Superior temporal gyrus (tissue), 1 donor: ENCODE results near the gene TNMD.
A peak's percentile ranks its signal among the peaks of the same experiment; 100 is the strongest.
"Not testable (repeated sequence)": the region's sequence is repeated elsewhere in the genome, so short reads cannot be mapped to it uniquely, and the experiment has no call there.

Experiments used
- DNase-seq: peaks from one replicate; pipeline ENCODE4 v3.0.0-alpha.2; 2016; ENCODE audit errors: extremely low spot score

Gene TNMD

GRCh38 chrX:100584611-100585010 lies at the start of gene TNMD:
Gene TNMD, plus strand, starts transcription at chrX:100584936. Its CDS starts 83 bp downstream, at chrX:100585019.
- DNase-seq, result no peak

- DNase-seq, result not testable (repeated sequence)
Measured at GRCh38 chrX:100565534-100565933, 19.2 kb upstream of the TNMD start.

- DNase-seq, result no peak
Measured at GRCh38 chrX:100586747-100587146, 2.0 kb downstream of the TNMD start.

- DNase-seq, result no peak
Measured at GRCh38 chrX:100587861-100588260, 3.1 kb downstream of the TNMD start.

GRCh38 chrX:100591256-100592051 lies 6.7 kb downstream of the TNMD start:
- no peak for DNase-seq

GRCh38 chrX:100593126-100593525 lies 8.4 kb downstream of the TNMD start:
- DNase-seq, result no peak

GRCh38 chrX:100593581-100593980 lies 8.8 kb downstream of the TNMD start:
- no peak for DNase-seq

- DNase-seq, result no peak
Measured at GRCh38 chrX:100596601-100597000, 11.9 kb downstream of the TNMD start.

- no peak for DNase-seq
Measured at GRCh38 chrX:100599456-100599855, 14.7 kb downstream of the TNMD start.

GRCh38 chrX:100600340-100600739 lies 15.6 kb downstream of the TNMD start:
- DNase-seq, result no peak

- no peak for DNase-seq
Measured at GRCh38 chrX:100600758-100601157, 16.0 kb downstream of the TNMD start.

GRCh38 chrX:100606753-100607152 lies 22.0 kb downstream of the TNMD start:
- DNase-seq, result no peak

- DNase-seq, result no peak
Measured at GRCh38 chrX:100609591-100609990, 24.9 kb downstream of the TNMD start.

GRCh38 chrX:100611951-100612350 lies 27.2 kb downstream of the TNMD start:
- DNase-seq, result no peak

- no peak for DNase-seq
Measured at GRCh38 chrX:100615005-100615404, 30.3 kb downstream of the TNMD start.

- DNase-seq, result no peak
Measured at GRCh38 chrX:100623001-100623400, 38.3 kb downstream of the TNMD start.

GRCh38 chrX:100625985-100626491 lies 41.3 kb downstream of the TNMD start:
- no peak for DNase-seq

GRCh38 chrX:100635040-100635439 lies 50.3 kb downstream of the TNMD start:
- DNase-seq, result no peak

- no peak for DNase-seq
Measured at GRCh38 chrX:100635989-100636320, 51.2 kb downstream of the TNMD start.

- peak; percentile 66 for DNase-seq
Measured at GRCh38 chrX:100636321-100636991, 51.7 kb downstream of the TNMD start, which contains the start of gene TSPAN6. Gene TSPAN6, minus strand, starts transcription at chrX:100636806. Its CDS starts 112 bp downstream, at chrX:100636694.

- DNase-seq, result no peak
Measured at GRCh38 chrX:100642290-100642689, 57.6 kb downstream of the TNMD start.

GRCh38 chrX:100643212-100643611 lies 58.5 kb downstream of the TNMD start:
- no peak for DNase-seq
